K562 (cell line): ENCODE results near the gene GATC. TPM values are rescaled to one million over a fixed set of nuclear protein-coding genes. Genes with fewer than 3 reads are reported as not detected.

Experiments used
- ATAC-seq: fragments of 200-7000 bp; cut with Tn5 transposase; 3 replicates; pipeline ENCODE4 v1.9.1; 2020; ENCODE audit warnings: moderate library complexity
- BruUV-seq: library from RNA; stranded (reverse); fragments of 400-500 nt; replicated peaks from 2 replicates; lab custom pipeline; 2021; lab: Mats Ljungman, UMichigan
- CTCF ChIA-PET: fragments of 300-600 bp; formaldehyde crosslinking; extraction: SDS; loops from one replicate; lab custom pipeline; 2021; ENCODE audit warnings: low intra/inter-chr PET ratio; lab: Yijun Ruan, JAX
- POLR2A ChIA-PET: fragments of 300-600, 350-650 bp; sonication (Branson Sonifier 250); formaldehyde crosslinking; extraction: SDS; loops from one replicate; lab custom pipeline; 2021; ENCODE audit warnings: antibody characterized with exemption, inconsistent platforms; lab: Yijun Ruan, JAX
- DNase-seq, 4 experiments: peaks; one replicate each; pipeline versions ENCODE4 v3.0.0 to v3.0.0-alpha.2; 2011 to 2018; ENCODE audit warnings: low spot score in 3 of 4, mixed read lengths in 3 of 4; ENCODE audit errors: extremely low read depth in 1 of 4
- FAIRE-seq: peaks from 2 replicates; lab custom pipeline; 2011; peaks lifted over from hg19 to GRCh38; lab: Jason Lieb, UNC
- H2AFZ ChIP-seq: 2 replicates; pipeline ENCODE4 v1.6.0; 2011; ENCODE audit warnings: low read depth, low read length, control low read depth, inconsistent platforms
- H3K27ac ChIP-seq: fragments of 200-600 bp; 3 replicates; pipeline ENCODE4 v1.8.0; 2011; ENCODE audit warnings: low read depth, mild to moderate bottlenecking, control low read depth, inconsistent platforms, low read length, moderate library complexity, mixed read lengths; ENCODE audit errors: extremely low read depth
- H3K27me3 ChIP-seq, 2 experiments: fragments of 300-600 bp in 1 of 2; 2 replicates in 1 of 2; 3 replicates in 1 of 2; pipeline versions ENCODE4 v1.6.0 to v1.8.0; 2011; ENCODE audit warnings: inconsistent platforms in 2 of 2, low read length in 2 of 2, mild to moderate bottlenecking in 1 of 2, mixed read lengths in 1 of 2, moderate library complexity in 1 of 2; ENCODE audit not compliant: control insufficient read depth in 2 of 2, insufficient read depth in 2 of 2
- H3K36me3 ChIP-seq: fragments of 300-600 bp; 3 replicates; pipeline ENCODE4 v1.8.0; 2011; ENCODE audit warnings: mild to moderate bottlenecking, low read length, inconsistent platforms; ENCODE audit not compliant: control insufficient read depth, insufficient read depth
- H3K4me1 ChIP-seq, 2 experiments: fragments of 200-600 bp in 1 of 2; replicated peaks in 1 of 2; 2 replicates in 1 of 2; 3 replicates in 1 of 2; pipeline versions ENCODE4 v1.5.1 to v1.8.0; 2011; ENCODE audit warnings: inconsistent platforms in 2 of 2, low read length in 2 of 2, mild to moderate bottlenecking in 1 of 2, mixed read lengths in 1 of 2, moderate library complexity in 1 of 2; ENCODE audit not compliant: control insufficient read depth in 2 of 2, insufficient read depth in 2 of 2
- H3K4me2 ChIP-seq: 2 replicates; pipeline ENCODE4 v1.6.1; 2011; ENCODE audit warnings: low read length, control low read depth, inconsistent platforms, mixed read lengths; ENCODE audit not compliant: insufficient read depth
- H3K4me3 ChIP-seq: fragments of 200-600 bp; sonication (generic), shearing (Covaris generic); 2 replicates; pipeline ENCODE4 v1.5.1; 2016; ENCODE audit warnings: control low read depth, inconsistent platforms
- H3K79me2 ChIP-seq: fragments of 200-600 bp; 3 replicates; pipeline ENCODE4 v1.8.0; 2011; ENCODE audit warnings: low read length, inconsistent platforms; ENCODE audit not compliant: control insufficient read depth, insufficient read depth
- H3K9ac ChIP-seq, 2 experiments: 2 replicates each; pipeline versions ENCODE4 v1.6.0 to v1.6.1; 2011; ENCODE audit warnings: low read depth in 2 of 2, low read length in 2 of 2, control low read depth in 1 of 2, inconsistent platforms in 1 of 2, mild to moderate bottlenecking in 1 of 2, mixed read lengths in 1 of 2; ENCODE audit not compliant: insufficient read depth in 1 of 2
- H3K9me1 ChIP-seq: one replicate; pipeline ENCODE4 v1.6.0; 2011; ENCODE audit warnings: inconsistent platforms, mild to moderate bottlenecking, low read length, moderate library complexity; ENCODE audit not compliant: control insufficient read depth, insufficient read depth
- H3K9me3 ChIP-seq: replicated peaks from 2 replicates; pipeline ENCODE4 v1.5.1; 2011; ENCODE audit warnings: low read depth, low read length, inconsistent platforms; ENCODE audit not compliant: control insufficient read depth, insufficient read depth
- H4K20me1 ChIP-seq: replicated peaks from 2 replicates; pipeline ENCODE4 v1.6.1; 2011; ENCODE audit warnings: low read length, inconsistent platforms, mixed read lengths; ENCODE audit not compliant: control insufficient read depth, insufficient read depth
- BHLHE40 ChIP-seq: IDR thresholded peaks from 2 replicates; pipeline ENCODE4 v1.6.1; 2011; ENCODE audit warnings: low read length, improper control_type of control experiment
- CEBPB ChIP-seq: fragments of 450-650 bp; IDR thresholded peaks from 2 replicates; pipeline ENCODE4 v1.6.1; 2016; ENCODE audit warnings: missing genetic modification characterization, missing compliant biosample characterization
- CEBPG ChIP-seq, 3 experiments: fragments of 200-800 bp in 1 of 3; sonication (Bioruptor generic) in 1 of 3; sonication (generic) in 1 of 3; formaldehyde crosslinking in 1 of 3; IDR thresholded peaks in 2 of 3; conservative IDR thresholded peaks in 1 of 3; 2 replicates each; pipeline versions ENCODE4 v1.6.1 to v1.8.0; 2016 to 2022; ENCODE audit warnings: missing compliant biosample characterization in 2 of 3, missing genetic modification characterization in 2 of 3, mild to moderate bottlenecking in 1 of 3, missing genetic modification reagents in 1 of 3
- CSDE1 ChIP-seq, 2 experiments: fragments of 450-650 bp; IDR thresholded peaks; 2 replicates each; pipeline ENCODE4 v1.6.1; 2016; ENCODE audit warnings: mild to moderate bottlenecking in 1 of 2
- ELF2 ChIP-seq: fragments of 250-450 bp; sonication (Bioruptor Pico); IDR thresholded peaks from 2 replicates; pipeline ENCODE4 v1.5.0; 2021; ENCODE audit warnings: mild to moderate bottlenecking
- ESRRA ChIP-seq: fragments of 450-650 bp; IDR thresholded peaks from 2 replicates; pipeline ENCODE4 v1.6.1; 2014; ENCODE audit warnings: low read depth, mild to moderate bottlenecking, moderate library complexity, borderline replicate concordance
- FOXA1 ChIP-seq: fragments of 450-650 bp; IDR thresholded peaks from 2 replicates; pipeline ENCODE4 v1.6.1; 2016; ENCODE audit warnings: mild to moderate bottlenecking, borderline replicate concordance
- MAZ ChIP-seq, 2 experiments: fragments of 450-650 bp in 1 of 2; sonication (generic) in 1 of 2; formaldehyde crosslinking; IDR thresholded peaks in 1 of 2; conservative IDR thresholded peaks in 1 of 2; 2 replicates each; pipeline versions ENCODE4 v1.4.0 to v1.5.0; 2020; ENCODE audit warnings: mild to moderate bottlenecking in 1 of 2, missing genetic modification reagents in 1 of 2
- NCOA1 ChIP-seq: fragments of 450-650 bp; IDR thresholded peaks from 2 replicates; pipeline ENCODE4 v1.6.1; 2016; ENCODE audit warnings: low read depth
- NELFE ChIP-seq: IDR thresholded peaks from 2 replicates; pipeline ENCODE4 v1.6.1; 2011; ENCODE audit warnings: mild to moderate bottlenecking; ENCODE audit not compliant: insufficient read depth, insufficient read length
- RBM39 ChIP-seq: fragments of 200-400 bp; formaldehyde crosslinking; optimal IDR thresholded peaks from 2 replicates; pipeline ENCODE3; 2018; ENCODE audit warnings: low read depth, low read length
- SAFB2 ChIP-seq: fragments of 200-400 bp; formaldehyde crosslinking; IDR thresholded peaks from 2 replicates; pipeline ENCODE4 v1.6.1; 2018; ENCODE audit warnings: borderline replicate concordance, low read length, low read depth, moderate library complexity; ENCODE audit not compliant: severe bottlenecking
- SIN3A ChIP-seq, 2 experiments: fragments of 150-350 bp in 1 of 2; IDR thresholded peaks; 2 replicates each; pipeline ENCODE4 v1.6.1; 2011 to 2016; ENCODE audit warnings: borderline replicate concordance in 2 of 2, low read depth in 2 of 2, low read length in 2 of 2, mild to moderate bottlenecking in 2 of 2, moderate library complexity in 2 of 2; ENCODE audit not compliant: control insufficient read depth in 1 of 2
- SPI1 ChIP-seq: IDR thresholded peaks from 2 replicates; pipeline ENCODE4 v1.6.1; 2011; ENCODE audit warnings: low read depth, low read length, control low read depth, borderline replicate concordance
- ZNF174 ChIP-seq: fragments of 250-450 bp; sonication (Bioruptor Pico); IDR thresholded peaks from 2 replicates; pipeline ENCODE4 v1.4.0; 2020; ENCODE audit warnings: mild to moderate bottlenecking
- ZNF23 ChIP-seq: fragments of 250-450 bp; sonication (Bioruptor Pico); IDR thresholded peaks from 2 replicates; pipeline ENCODE4 v1.4.0; 2020; ENCODE audit warnings: mild to moderate bottlenecking
- WGBS: fragments of 100-300 bp; shearing (Covaris generic); methylation state at CpG from one replicate; pipeline ENCODE4 v1.1.6; 2016; ENCODE audit warnings: low coverage, mixed read lengths; ENCODE audit not compliant: insufficient coverage; ENCODE audit errors: missing lambda C conversion rate; 5-methylcytosine and 5-hydroxymethylcytosine counted together
- in situ Hi-C: fragments of 300-500 bp; cut with MboI; formaldehyde crosslinking; loops from 4 replicates; pipeline ENCODE4 v1.15.0; 2018; ENCODE audit warnings: inconsistent platforms, mixed read lengths
- intact Hi-C: fragments of 100-400 bp; cut with micrococcal nuclease; formaldehyde crosslinking; loops from 2 replicates; pipeline ENCODE4 v1.14.2; 2022
- polyA plus RNA-seq, 8 experiments: library from polyadenylated mRNA; depleted of rRNA in 4 of 8; stranded (reverse) in 5 of 8; unstranded in 3 of 8; fragments of >200 nt; fragmentation: Nextera tagmentation in 2 of 8; fragmentation: Illumina TruSeq in 1 of 8; extraction: Ambion mirVana in 2 of 8; extraction: Trizol in 1 of 8; gene quantifications; 2 replicates each; pipeline versions ENCODE4 v1.2.1 to v1.2.3, GENCODE V29; 2011 to 2014; ENCODE audit warnings: inconsistent platforms in 1 of 8, missing spikeins in 1 of 8
- total RNA-seq, 7 experiments: library from RNA; depleted of rRNA in 6 of 7; stranded (reverse); fragments of >200 nt in 6 of 7; fragmentation: Illumina TruSeq in 2 of 7; extraction: Trizol in 2 of 7; gene quantifications; 2 replicates each; pipeline versions ENCODE4 v1.2.1 to v1.2.3, GENCODE V29; 2011 to 2021; ENCODE audit warnings: low replicate concordance in 1 of 7
- TF ChIP-seq, protein P1 (sequence below): fragments of 450-650 bp; formaldehyde crosslinking; IDR thresholded peaks from 2 replicates; pipeline ENCODE4 v1.4.0; 2020; ENCODE audit warnings: mild to moderate bottlenecking, moderate library complexity
- TF ChIP-seq, protein P2 (sequence below): fragments of 250-450 bp; sonication (Bioruptor Pico); IDR thresholded peaks from 2 replicates; pipeline ENCODE4 v1.8.0; 2021; ENCODE audit warnings: moderate library complexity, mild to moderate bottlenecking, inconsistent platforms

The GATC gene
- total and polyA plus RNA-seq, 9 of the 15 experiments (the other 6 are each of a cell fraction or from before 2014, with no cell fraction given), result 5.8 to 52.6 (median 28.2) TPM

DNA sequence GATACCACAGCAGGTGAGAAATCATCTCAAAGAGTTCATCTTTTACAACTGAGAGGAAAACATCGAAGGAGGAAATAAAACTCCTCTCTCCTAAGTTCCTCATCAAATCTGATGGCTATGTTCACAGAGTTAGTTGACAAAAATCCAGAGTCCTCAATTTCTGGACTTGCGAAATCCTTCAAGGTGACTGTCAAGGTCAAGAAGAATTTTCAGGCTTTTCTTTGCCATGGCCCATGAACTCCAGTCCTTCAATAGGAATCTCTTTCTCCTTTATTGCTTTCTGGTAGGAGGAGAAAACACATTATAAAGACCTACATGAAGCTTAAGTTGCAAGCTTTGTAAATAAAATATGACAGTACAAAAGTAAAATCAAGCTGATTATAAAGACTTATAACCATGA, 1.6 kb upstream of the GATC start:
- Histone ChIP-seq H3K36me3 (peaks cover 70% of the 10 kb centered on the region), H3K9me3 (no peaks in the 10 kb centered on the region), H3K4me1 (peaks cover 2 to 8% of the 10 kb centered on the region in 2 experiments; a peak in 3 of 5 replicates), H4K20me1 (peaks cover 4% of the 10 kb centered on the region), H3K4me2 (peak overlapping the region; percentile 97; the same call in 1 of the 2 replicates), H3K4me3 (peak overlapping the region; percentile 99), H3K27ac (no peak overlapping the region), H2AFZ (no peak overlapping the region), H3K79me2 (peaks cover 81% of the 10 kb centered on the region), H3K9ac (peak overlapping the region in 1 of 2 experiments; percentile 92; a peak in 1 of 4 replicates), H3K9me1 (no peaks in the 10 kb centered on the region), H3K27me3 (no peaks in the 10 kb centered on the region; a peak in 1 of 5 replicates)
- POLR2A ChIA-PET, result interaction anchor here (0.6 to 5.3 kb wide), 9 partner anchors 9 to 276 kb away, joined by 3 to 38 read pairs (median 5); partner anchors contain the start of gene RNU4-2
- no peak for DNase-seq
- no peak for FAIRE-seq
- WGBS, result 93% methylated on average over 2 of the region's 2 CpGs
- in situ Hi-C loops (no loop called here), intact Hi-C loops (loop anchor here (5.0 kb wide), 1 partner anchor 138 kb away; the partner anchor contains the start of gene POP5)
- ATAC-seq, result no peak
- CTCF ChIA-PET, result no interaction called here
- no TSS peak for BruUV-seq
- TF ChIP-seq, protein P1, sequence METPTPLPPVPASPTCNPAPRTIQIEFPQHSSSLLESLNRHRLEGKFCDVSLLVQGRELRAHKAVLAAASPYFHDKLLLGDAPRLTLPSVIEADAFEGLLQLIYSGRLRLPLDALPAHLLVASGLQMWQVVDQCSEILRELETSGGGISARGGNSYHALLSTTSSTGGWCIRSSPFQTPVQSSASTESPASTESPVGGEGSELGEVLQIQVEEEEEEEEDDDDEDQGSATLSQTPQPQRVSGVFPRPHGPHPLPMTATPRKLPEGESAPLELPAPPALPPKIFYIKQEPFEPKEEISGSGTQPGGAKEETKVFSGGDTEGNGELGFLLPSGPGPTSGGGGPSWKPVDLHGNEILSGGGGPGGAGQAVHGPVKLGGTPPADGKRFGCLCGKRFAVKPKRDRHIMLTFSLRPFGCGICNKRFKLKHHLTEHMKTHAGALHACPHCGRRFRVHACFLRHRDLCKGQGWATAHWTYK (CRISPR knock-in tag), result no peak
- TF ChIP-seq MAZ (CRISPR knock-in tag; conservative IDR thresholded peaks at IDR 0.05 in 1 of 2, IDR thresholded peaks at IDR 0.05 in 1 of 2) (no peak), NELFE (no peak), CEBPB (peak; percentile 82), ELF2 (CRISPR knock-in tag) (no peak), ESRRA (peak; percentile 81), BHLHE40 (no peak), SIN3A (IDR thresholded peaks at IDR 0.05; ENCODE audit: borderline replicate concordance in 2 of 2, control insufficient read depth in 1 of 2, low read depth in 2 of 2, low read length in 2 of 2) (no peak), CEBPG (CRISPR knock-in tag; IDR thresholded peaks at IDR 0.05) (peak; percentile 33; the same call in 1 of the 2 replicates), CEBPG (tag; conservative IDR thresholded peaks at IDR 0.05 in 1 of 2, IDR thresholded peaks at IDR 0.05 in 1 of 2) (no peak), ZNF23 (CRISPR knock-in tag) (no peak), ZNF174 (CRISPR knock-in tag) (no peak), CSDE1 (IDR thresholded peaks at IDR 0.05) (no peak), NCOA1 (no peak), RBM39 (no peak), SAFB2 (no peak), SPI1 (no peak), FOXA1 (no peak)
- TF ChIP-seq, protein P2, sequence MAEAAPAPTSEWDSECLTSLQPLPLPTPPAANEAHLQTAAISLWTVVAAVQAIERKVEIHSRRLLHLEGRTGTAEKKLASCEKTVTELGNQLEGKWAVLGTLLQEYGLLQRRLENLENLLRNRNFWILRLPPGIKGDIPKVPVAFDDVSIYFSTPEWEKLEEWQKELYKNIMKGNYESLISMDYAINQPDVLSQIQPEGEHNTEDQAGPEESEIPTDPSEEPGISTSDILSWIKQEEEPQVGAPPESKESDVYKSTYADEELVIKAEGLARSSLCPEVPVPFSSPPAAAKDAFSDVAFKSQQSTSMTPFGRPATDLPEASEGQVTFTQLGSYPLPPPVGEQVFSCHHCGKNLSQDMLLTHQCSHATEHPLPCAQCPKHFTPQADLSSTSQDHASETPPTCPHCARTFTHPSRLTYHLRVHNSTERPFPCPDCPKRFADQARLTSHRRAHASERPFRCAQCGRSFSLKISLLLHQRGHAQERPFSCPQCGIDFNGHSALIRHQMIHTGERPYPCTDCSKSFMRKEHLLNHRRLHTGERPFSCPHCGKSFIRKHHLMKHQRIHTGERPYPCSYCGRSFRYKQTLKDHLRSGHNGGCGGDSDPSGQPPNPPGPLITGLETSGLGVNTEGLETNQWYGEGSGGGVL (CRISPR knock-in tag), result no peak
